HG03060 (cell line): ENCODE data around the gene POP5.
"Not testable (repeated sequence)": the region's sequence is repeated elsewhere in the genome, so short reads cannot be mapped to it uniquely, and the experiment has no call there.

ENCODE experiments used
- ATAC-seq: cut with Tn5 transposase; IDR thresholded peaks from one replicate; pipeline ENCODE4 v1.9.1; 2021; ENCODE audit warnings: low read depth, moderate number of reproducible peaks; ENCODE audit not compliant: unreplicated experiment

Gene POP5

DNA sequence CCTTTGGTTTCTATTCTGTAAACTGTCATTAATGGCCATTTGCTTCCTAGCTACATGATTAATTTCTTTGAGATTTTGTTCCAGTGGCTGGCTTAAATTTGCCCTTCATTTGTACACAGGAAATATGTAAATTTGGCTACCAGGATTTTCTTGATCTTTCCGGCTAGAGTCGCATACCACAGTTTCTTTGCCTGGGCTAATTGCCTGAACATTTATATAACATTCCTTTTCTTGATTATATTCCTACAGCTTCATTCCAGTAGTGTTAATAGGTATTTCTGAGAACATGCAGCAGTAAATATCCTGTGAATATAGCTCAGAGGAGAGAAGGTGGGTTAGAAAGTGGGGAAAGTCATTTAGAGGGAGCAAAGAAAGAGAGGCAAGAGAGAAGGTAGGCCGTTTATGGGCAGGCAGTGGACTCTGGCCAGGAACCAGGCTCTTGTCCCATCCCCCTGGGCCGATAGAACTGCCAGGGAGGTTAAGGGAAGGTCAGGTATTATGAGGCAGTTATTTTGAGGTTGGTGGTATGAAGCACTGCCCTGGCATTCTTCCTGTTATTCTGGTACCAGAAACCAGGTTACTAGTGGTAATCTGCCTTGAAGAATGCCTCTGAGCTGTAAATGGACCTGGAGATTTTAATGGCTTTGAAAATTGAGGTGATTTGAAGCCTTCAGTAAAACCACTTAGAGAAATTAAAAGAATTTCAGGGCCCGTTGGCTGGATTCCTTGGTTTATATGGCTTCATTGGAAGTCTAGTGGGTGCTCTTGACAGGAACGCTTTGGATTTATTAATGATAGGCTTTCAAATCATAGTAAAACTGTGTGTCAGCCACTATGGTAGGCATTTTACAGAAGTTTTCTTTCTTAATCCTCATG is 42.7 kb downstream of the POP5 start:
- no peak for ATAC-seq

DNA sequence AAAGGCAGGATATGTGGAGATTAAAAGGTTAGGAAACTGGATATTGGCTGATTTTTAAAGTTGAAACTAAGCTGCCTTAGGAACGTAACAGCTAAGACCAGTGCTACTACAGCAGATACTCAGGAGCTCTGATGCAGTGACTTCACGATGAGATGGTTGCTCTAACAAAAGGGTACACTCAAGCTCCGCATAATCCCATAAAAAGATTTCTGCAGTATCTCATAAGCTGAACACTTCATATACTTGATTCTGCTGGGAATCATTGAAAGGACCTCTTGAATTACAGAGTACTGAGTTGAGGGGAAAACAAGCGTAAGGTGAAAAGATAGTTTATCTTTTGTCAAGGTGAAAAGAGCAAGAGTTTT is 43.4 kb downstream of the POP5 start:
- no peak for ATAC-seq

DNA sequence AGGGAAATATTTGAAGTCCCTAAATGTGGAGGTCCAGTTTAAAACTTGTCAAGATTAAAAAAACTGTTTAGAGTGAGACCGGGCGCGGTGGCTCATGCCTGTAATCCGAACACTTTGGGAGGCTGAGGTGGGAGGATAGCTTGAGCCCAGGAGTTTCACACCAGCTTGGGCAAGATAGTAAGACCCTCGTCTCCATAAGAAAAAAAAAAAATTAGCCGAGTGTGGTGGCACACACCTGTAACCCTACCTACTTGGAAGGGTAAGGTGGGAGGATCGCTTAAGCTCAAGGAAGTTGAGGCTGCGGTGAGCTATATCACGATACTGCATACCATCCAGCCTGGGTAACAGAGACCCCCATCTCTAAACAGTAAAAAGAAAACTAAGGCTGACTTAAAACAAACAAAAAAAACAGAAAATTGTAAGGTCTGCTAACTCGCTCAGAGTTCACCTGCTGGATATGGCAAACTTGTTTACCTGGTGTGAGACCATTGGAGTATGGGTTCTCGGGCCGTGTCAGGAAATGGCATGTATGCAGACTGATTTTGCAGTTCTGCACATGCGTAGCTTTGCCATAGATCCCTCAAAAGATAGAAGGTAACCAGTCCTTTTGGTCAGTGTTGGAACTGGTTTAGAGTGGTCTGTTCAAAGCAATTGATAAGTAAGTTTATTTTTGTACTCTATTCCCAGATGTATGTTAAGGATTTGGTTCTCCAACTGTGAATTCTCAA is 45.0 kb downstream of the POP5 start:
- no peak for ATAC-seq

DNA sequence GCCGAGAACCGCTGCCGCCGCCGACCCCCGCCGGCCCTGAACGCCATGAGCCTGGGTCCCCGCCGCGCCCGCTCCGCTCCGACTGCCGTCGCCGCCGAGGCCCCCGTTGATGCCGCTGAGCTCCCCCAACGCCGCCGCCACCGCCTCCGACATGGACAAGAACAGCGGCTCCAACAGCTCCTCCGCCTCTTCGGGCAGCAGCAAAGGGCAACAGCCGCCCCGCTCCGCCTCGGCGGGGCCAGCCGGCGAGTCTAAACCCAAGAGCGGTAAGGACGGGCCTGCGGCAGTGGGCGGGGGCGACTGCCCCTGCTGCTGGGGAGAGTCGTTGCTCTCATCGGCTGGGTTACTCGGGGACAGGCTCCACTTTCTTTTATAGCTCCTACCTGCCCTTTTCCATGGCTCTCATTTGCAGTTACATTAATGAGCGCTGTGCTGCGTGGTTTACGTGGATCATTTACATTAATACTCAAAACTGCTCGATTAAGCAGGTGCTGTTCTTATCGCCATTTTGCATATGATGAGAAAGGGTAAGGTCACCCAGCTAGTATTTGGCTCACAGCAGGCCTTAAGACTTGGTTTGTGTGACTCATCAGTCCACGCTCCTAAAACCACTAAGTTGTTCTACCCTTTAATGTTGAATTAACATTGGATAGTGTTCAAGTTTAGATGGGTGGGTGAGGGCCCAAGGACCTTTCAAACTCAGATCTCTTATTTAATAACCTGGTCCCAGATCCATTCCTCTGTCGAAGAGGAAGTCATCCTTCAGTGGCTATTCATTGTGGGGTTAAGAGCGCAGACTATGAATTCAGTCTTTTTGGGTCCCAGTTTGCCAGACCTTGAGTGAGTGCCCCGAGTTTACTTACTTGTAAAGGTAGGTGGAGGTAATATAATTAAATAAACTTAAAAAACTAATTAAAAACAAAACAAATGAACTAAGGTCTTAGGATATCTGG is 46.2 kb downstream of the POP5 start:
- no peak for ATAC-seq

- ATAC-seq: peak; percentile 37
Observed at GRCh38 chr12:120534203-120534702, 46.9 kb downstream of the POP5 start, which contains the start of gene RNF10. RNF10 (plus strand) TSS chr12:120534356; CDS start chr12:120534812, 456 bp downstream.

DNA sequence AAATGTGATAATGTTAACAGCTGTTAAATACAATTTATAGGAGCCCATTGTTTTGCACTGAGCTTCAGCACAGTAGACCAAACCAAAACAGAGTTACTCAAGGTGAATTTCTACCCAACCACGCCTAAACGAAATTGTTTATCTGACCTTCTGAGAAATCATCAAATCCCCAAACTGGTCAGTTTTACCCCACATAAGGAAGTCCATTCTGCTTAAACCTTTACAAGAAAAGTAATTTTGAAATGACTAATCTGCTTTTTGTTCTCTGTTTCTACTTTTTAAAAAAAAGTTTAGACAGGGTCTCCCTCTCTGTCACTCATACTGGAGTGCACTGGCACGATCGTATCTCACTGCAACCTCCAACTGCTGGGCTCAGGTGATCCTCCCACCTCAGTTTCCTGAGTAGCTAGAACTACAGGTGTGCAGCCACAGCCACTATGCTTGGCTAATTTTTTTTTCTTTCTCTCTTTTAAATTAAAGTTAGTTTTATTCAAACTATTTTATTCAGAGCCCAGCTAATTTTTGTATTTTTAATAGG is 48.4 kb downstream of the POP5 start:
- ATAC-seq: no peak

DNA sequence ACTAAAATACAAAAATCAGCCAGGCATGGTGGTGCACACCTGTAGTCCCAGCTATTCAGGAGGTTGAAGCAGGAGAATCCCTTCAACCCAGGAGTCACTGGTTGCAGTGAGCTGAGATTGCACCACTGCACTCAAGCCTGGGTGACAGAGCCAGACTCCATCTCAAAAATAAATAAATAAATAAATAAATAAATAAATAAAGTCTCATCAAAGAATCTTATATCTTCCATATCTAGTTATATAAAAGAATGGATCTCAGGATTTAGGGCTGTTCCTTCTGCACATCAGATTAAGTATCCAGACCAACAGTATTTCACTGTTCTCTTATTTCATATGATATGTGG is 50.8 kb downstream of the POP5 start:
- not testable (repeated sequence) for ATAC-seq

DNA sequence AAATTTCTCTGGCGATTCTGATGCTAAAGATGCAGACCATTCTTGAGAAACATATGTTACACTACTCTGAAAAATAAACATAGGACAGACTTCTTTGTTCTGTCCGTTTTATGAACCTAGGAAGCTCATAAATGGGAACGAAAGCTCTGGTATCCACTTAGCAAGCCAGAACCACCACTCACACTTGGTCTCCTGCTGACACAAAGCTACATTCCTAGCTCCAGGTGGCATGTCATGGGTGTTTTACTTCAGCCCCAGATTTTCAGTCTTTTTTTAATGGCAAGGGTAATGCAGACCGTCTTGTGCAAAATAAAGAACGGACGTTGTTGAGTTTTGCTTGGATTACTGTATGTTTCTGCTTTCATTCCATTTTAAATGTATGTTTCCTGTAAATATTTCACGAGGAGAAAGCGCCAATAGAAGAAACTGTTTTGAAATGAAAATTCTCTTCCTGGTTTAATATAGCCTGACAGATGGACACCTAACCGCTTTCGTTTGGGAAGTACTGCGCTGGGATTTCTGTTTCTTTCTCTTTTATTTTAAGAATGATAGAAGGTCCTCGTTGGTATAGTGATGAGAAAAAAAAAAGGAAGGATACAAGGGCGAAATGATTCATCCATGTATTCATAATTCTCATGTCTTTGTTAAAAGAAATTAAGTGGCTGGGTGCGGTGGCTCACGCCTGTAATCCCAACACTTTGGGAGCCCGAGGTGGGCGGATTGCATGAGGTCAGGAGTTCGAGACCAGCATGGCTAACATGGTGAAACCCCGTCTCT is 51.4 kb downstream of the POP5 start:
- no peak for ATAC-seq

GRCh38 chr12:120528861-120529525 is 52.2 kb downstream of the POP5 start, which contains the start of gene COQ5:
COQ5 (minus strand) TSS chr12:120529158; CDS start chr12:120529141, 17 bp downstream.
- ATAC-seq: no peak
